ENCODE results near the gene LRRFIP1.
"Not testable (repeated sequence)": the region's sequence is repeated elsewhere in the genome, so short reads cannot be mapped to it uniquely, and the experiment has no call there.

The LRRFIP1 gene

DNA sequence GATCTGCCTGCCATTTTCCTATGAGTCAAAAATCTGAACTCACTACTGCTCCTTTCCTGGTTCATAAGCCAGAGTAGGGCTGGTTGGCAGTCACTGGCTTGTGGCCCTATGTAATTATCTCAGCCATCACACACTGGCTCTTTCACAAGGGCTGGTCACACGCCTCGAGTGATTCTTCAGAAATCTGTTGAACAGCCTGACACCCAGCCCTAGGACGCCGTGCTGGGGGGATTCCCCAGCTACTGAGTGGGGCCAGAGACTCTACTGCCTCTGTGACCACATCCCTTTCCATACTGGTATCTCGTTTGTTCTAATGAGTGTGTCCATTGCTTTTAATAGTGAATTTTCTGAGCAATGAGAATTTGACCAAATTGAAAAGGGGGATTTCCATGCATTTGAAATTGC is 125.4 kb downstream of the LRRFIP1 start:
- no peak overlapping the region for H3K4me3 ChIP-seq (ENCODE audit: low read length)
- TF ChIP-seq ZNF274 (IDR thresholded peaks at IDR 0.05; ENCODE audit: low read depth, low read length): no peak

DNA sequence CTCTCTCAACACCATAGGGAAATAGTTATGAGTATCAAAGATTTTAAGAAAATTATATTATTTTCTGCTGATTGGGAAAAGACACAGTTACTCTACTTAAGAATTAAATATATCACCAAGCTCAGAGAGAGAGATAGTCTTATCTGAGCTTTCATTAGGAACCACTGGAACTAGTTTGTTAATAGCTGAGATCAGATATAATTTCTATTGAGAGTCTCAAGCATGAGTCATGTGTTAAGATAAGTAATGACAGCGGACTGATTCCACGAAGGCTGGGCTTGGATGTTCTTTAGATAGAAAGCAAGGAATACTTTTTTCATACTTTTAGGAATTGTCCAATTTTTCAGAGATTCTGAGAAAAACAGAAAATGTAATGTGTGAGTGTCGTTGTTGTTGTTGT is 126.8 kb downstream of the LRRFIP1 start:
- no peak overlapping the region for H3K4me3 ChIP-seq (ENCODE audit: low read length)
- TF ChIP-seq ZNF274 (IDR thresholded peaks at IDR 0.05; ENCODE audit: low read depth, low read length): no peak

DNA sequence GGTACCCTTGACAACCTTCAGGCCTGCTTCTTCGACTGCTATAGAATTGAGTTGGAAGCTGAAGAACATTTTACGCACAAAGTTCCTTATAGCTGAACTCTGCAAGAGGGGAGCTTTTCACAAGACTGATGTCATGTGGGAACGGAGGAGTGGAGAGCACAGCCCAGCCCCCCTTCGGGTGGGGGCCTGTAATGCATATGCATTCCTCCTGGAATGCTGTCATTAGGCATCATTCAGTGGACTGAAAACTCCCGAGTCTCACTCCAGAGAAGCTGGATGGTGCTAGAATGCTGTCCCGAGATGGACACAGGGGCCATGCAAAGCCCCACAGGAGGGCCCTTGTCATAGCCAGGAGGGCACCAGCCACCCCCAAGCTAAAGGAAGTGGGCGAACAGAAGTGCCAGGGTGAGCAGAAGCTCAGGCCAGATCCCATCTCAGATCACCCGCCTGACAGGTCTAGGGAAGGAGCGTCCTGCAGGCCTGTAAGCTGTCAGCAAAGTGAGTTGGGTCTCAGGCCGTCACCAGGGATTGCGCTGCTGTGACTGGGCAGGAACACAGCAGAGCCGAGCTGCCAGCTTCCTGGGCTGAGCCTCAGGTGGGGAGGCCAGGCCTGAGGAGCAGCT is 127.3 kb downstream of the LRRFIP1 start:
- H3K4me3 ChIP-seq (ENCODE audit: low read length): no peak overlapping the region
- no peak for TF ChIP-seq ZNF274 (IDR thresholded peaks at IDR 0.05; ENCODE audit: low read depth, low read length)

DNA sequence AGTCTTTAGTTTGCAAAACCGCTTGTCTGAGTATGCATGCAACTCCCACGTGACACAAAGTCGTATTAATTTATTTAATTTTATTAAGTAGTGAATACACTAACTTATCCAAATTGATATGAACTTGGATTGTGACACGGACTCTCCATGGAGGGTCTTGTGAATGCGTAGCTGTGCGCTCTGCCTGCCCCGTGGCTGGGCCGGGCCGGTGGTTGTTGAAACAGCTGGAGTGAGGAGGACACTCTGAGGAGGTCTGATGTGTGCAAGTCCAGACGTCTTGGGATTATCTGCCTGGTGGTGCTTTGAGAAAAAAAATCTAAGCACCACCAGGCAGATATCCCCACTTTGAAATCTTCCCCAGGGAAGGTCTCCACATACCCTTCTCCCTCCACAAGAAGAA is 130.2 kb downstream of the LRRFIP1 start:
- H3K4me3 ChIP-seq (ENCODE audit: low read length): no peak overlapping the region
- TF ChIP-seq ZNF274 (IDR thresholded peaks at IDR 0.05; ENCODE audit: low read depth, low read length): no peak

DNA sequence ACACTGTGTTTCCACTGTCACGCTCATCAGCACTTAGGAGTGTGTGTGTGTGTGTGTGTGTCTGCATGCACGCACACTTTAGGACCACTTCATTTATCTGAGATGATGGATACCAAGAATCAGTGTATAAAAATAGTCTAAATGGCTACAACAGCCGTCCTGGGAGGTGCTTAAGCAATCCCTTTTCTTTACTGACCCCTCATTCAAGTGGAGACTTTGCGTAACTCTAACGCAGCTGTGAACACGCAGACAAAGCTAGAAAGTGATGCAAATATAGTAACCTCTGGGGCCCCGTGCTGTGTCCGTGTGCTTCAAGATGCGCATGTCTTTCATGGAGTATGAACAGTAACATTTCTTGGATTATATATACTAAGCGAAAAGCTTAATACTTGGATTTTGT is 130.8 kb downstream of the LRRFIP1 start:
- TF ChIP-seq ZNF274 (IDR thresholded peaks at IDR 0.05; ENCODE audit: low read depth, low read length): no peak
- no peak overlapping the region for H3K4me3 ChIP-seq (ENCODE audit: low read length)

GRCh38 chr2:237759176-237759575 is 131.8 kb downstream of the LRRFIP1 start:
- H3K4me3 ChIP-seq (ENCODE audit: low read length): no peak overlapping the region
- no peak for TF ChIP-seq ZNF274 (IDR thresholded peaks at IDR 0.05; ENCODE audit: low read depth, low read length)

DNA sequence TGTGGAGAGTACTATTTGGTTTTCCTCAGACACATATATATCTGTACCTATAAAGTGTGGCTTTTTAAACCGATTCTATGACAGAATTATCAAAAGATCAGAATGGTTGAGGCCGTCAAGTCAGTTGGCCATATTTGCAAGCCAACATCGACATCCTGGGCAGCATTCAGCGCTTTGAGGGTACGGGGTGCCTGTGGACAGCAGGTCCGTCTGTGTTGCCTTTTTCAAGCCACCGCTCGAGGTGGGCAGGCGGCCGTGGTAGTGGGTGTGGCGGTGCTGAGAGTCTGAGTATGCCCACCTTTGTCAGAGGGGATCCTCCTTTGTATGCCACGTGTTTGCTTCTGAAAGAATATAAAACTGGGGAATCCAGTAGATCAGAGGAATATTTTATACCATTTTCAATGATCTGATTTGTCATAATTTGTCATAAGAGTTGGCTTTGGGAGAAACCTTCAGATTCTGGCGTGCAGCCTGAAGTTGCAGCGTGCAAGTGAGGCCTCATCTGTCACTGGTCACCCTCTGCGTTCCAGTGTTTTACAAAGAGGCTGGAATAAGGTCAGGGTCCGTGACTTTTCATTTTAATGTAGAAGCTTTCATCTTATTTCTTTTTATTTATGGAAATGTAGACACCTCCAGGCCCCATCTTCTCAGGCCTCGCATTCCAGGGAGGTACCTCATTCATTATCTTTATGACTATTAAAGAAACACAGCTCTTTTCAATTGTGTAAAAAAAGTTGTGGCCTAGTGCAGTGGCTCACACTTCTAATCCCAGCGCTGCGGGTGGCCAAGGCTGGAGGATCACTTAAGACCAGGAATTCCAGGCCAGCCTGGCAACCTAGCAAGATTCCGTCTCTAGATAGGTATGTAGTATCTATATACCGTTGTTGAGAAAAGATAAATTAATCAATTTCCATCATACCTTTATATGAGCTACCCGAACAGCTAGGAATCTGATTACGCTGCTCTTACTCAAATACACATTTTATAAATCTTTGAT is 133.4 kb downstream of the LRRFIP1 start:
- TF ChIP-seq ZNF274 (IDR thresholded peaks at IDR 0.05; ENCODE audit: low read depth, low read length): no peak
- H3K4me3 ChIP-seq (ENCODE audit: low read length): no peak overlapping the region

DNA sequence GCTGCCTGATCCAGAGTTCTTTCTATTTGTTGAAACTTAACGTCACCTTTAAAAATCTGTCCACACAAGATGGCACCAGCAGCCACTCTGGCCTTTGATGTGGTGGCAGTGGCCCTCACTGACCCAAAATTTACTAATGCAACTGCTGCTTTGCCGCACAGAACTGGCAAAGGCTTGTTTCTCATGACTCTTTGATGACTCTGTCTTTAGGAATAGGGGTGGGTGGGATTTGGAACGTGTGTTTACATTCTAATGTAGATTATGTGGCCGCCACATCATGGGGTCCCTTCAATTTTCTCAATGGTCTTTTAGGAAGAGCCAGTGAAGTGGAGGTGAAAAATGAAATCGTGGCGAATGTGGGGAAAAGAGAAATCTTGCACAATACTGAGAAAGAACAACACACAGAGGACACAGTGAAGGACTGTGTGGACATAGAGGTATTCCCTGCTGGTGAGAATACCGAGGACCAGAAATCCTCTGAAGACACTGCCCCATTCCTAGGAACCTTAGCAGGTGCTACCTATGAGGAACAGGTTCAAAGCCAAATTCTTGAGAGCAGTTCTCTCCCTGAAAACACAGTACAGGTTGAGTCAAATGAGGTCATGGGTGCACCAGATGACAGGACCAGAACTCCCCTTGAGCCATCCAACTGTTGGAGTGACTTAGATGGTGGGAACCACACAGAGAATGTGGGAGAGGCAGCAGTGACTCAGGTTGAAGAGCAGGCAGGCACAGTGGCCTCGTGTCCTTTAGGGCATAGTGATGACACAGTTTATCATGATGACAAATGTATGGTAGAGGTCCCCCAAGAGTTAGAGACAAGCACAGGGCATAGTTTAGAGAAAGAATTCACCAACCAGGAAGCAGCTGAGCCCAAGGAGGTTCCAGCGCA is 135.2 kb downstream of the LRRFIP1 start:
- H3K4me3 ChIP-seq (ENCODE audit: low read length): not testable (repeated sequence)

DNA sequence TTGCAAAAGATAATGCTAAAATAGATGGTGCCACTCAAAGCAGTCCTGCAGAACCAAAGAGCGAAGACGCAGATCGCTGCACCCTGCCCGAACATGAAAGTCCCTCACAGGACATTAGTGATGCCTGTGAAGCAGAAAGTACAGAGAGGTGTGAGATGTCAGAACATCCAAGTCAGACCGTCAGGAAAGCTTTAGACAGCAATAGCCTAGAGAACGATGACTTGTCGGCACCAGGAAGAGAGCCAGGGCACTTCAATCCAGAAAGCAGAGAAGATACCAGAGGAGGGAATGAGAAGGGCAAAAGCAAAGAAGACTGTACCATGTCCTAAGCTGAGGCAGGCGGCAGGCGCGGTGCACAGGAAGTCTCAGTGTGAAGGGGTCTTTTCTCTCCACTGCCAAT is 136.4 kb downstream of the LRRFIP1 start:
- TF ChIP-seq ZNF274 (IDR thresholded peaks at IDR 0.05; ENCODE audit: low read depth, low read length): no peak
- no peak overlapping the region for H3K4me3 ChIP-seq (ENCODE audit: low read length)

DNA sequence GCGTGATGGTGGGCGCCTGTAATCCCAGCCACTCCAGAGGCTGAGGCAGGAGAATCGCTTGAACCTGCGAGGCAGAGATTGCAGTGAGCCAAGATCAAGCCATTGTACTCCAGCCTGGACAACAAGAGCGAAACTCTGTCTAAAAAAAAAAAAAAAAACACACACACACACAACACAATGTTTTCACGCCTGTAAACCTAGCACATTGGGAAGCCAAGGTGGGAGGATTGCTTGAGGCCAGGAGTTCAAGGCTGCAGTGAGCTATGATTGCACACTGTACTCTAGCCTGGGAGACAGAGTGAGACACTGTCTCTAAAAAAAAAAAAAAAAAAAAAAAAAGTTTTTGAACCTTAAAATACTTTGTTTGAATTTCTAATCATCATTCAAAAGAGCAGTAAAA is 137.7 kb downstream of the LRRFIP1 start:
- H3K4me3 ChIP-seq (ENCODE audit: low read length): not testable (repeated sequence)

DNA sequence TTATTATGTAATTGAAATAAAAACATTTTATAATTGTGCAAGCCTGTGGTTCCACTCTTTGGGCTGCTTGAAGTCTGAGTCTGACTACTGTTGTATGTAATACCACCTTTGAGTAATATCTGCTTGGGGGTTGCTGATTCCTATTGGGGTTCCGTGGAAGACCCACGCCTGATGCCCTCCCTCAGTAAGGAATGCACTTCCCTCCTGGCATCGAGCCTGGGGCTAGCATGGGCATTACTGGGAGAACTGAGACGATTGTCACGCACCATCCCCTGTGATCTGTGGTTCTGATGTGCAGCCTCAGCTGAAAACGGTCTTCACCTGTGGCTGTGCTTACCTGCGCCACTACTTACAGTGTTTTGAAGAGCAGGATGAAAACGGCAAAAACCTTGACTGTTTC is 138.5 kb downstream of the LRRFIP1 start:
- no peak for TF ChIP-seq ZNF274 (IDR thresholded peaks at IDR 0.05; ENCODE audit: low read depth, low read length)
- no peak overlapping the region for H3K4me3 ChIP-seq (ENCODE audit: low read length)

GRCh38 chr2:237766340-237766739 is 139.0 kb downstream of the LRRFIP1 start:
- H3K4me3 ChIP-seq (ENCODE audit: low read length): no peak overlapping the region

DNA sequence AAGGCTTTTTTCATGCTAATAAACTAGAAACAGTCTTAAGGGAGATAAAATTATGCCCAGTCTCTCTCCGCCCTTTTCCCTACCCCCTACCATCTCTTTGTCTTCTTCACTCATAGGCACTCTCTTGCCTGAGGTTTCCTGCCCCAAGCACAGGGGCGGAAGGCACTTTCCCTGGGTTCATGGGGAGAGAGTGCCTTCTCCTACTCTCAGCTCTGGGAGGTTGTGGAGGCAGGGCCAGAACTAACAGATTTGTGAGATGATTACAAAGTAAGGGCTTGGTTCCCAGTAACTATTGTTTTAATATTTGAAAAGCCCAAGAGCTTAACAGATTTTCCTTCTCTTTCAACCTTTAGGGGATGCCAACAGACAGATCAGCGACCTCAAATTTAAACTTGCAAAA is 145.1 kb downstream of the LRRFIP1 start:
- TF ChIP-seq ZNF274 (IDR thresholded peaks at IDR 0.05; ENCODE audit: low read depth, low read length): no peak
- no peak overlapping the region for H3K4me3 ChIP-seq (ENCODE audit: low read length)

More at GRCh38 chr2:237766340-237766739, 139.0 kb downstream of the LRRFIP1 start:
- TF ChIP-seq ZNF274 (IDR thresholded peaks at IDR 0.05; ENCODE audit: low read depth, low read length): no peak

GRCh38 chr2:237773826-237774225 is 146.4 kb downstream of the LRRFIP1 start:
- TF ChIP-seq ZNF274 (IDR thresholded peaks at IDR 0.05; ENCODE audit: low read depth, low read length): no peak
- H3K4me3 ChIP-seq (ENCODE audit: low read length): no peak overlapping the region
